SIG-M5 (cell line): ENCODE results near the gene CKS1B.

Source experiments
- DNase-seq: peaks from one replicate; lab custom pipeline; 2025; lab: John Stamatoyannopoulos, UW

CKS1B gene

DNA sequence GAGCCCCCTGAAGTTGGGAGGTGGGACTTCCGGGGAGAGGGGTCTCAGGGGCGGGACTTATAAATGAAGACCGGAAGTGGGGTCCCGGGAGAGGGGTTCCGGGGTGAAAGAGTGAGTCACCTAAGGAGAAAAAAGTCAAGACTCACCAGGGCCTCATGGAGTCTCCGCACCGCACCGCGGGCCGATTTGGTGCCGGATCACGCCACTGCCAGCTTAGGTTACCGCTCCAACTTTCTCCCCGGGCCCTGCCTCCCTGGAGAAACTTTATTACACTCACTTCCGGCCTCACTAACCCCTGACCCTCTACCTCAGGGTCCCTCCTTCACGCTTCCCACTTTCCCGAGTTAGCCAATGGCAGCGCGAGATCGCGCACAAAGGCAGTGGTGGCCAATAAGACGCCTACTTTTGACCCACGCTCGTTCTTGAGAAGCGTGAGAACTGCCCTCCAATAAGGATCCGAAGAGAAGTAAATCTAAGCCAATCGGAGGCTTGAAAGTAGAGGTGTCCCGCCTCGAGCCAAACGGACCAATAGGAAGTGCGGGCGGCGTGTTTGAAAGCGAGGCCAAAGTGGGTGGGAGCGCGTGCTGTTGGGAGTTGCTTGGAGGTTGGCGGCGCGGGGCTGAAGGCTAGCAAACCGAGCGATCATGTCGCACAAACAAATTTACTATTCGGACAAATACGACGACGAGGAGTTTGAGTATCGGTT, at the start of gene CKS1B:
Gene CKS1B, plus strand, starts transcription at position 580 of the 706 bp plus-strand sequence. Its CDS starts 65 bp downstream, at position 645.
- DNase-seq, result peak; percentile 100

DNA sequence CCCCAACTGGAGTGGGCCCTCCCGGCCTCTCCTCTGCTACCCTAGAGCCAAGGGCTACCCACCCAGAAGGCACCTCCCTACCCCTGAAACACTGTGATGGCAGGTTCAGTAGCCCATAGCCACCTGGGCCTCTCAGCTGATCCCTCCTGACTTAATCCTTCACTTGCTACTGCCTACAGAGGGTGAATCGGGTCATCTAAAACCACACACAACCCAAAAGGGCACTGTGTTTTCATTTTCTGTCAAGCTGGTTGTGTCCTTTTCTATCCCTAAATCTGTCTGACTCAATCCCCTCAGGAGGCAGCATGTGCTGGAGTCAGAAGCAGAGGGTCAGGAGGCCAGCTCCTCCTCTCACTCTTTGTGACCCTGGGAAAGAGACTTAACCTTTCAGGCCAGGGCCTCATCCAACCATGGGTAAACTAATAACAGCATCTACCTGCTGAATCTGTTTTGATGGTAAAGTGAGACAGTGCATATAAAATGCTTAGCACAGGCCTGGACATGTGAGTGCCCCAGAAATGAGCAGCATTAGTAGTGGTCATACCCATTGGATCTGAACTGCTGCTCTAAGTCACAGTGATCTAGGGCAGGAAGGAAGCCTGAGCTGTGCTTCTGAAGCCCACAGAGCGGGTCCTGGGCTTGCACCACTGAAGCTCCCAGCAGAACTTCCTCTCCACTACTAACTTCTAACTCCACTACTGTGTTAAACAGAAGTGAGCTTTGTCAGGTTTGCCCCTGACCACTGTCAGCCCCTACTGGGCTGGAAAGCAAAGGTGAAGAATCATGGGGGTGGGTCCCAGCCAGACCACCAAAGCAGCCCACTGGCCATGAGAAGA, 48.9 kb upstream of the CKS1B start:
- no peak for DNase-seq

DNA sequence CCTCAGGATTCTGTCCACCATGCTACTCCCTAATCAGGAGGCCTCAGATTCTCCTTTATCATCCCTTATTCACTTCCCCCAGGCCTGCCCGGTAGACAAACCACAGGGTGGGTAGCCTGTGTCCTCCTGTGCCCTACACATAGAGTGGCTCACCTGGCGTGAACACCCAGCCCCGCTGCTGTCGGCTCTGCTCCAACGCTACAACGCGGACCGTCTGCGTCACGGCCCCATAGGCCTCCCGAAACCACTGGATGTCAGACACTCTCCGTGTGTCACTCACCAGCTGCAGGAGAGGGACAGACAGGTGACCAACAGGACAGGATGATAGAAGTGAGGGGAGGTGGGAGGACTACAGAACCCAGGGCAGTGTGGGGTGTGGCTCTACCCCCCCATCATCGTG, 48.3 kb upstream of the CKS1B start:
- DNase-seq, result no peak

DNA sequence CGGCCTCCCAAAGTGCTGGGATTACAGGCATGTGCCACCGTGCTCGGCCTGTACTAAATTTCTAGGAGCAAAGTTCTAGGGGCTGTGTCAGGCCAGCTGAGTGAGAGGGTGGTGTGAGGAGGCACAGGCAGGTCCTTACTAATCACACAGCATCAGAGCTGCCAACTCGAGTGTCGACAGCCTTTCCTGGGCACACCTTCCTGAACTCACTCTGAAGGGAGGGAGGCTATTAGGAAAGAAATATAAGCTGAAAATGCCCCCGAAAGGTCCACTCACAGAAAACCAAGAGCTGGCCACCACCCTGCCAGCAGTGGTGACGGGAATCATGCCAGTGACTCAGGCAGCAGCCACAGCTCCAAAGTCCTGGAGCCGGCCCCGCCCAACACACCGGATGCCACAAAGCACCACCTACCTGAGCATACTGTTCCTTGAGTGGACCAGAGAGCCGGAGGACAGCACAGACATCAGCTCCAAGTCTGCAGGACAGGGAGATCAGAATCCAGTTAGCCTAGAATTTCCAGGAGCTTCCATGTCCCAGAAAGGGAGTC, 42.5 kb upstream of the CKS1B start:
- no peak for DNase-seq

DNA sequence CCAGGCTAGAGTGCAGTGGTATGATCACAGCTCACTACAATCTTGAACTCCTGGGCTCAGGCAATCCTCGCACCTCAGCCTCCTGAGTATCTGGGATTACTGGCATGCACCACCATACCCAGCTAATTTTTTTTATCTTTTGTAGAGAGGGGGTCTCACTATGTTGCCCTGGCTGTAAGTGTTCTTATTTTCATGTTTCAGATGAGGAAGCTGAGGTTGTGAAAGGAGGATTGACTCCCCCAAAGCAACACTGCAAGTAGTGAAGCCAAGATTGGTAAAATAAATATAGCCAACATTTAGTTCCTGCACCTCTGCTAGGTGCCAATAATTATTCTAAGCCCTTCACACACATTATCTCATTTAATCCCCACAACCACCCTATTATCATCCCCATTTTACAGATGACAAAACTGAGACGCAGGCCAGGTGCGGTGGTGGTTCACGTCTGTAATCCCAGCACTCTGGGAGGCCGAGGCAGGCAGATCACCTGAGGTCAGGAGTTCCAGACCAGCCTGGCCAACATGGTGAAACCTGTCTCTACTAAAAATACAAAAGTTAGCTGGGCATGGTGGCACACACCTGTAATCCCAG, 40.0 kb upstream of the CKS1B start:
- no peak for DNase-seq

DNA sequence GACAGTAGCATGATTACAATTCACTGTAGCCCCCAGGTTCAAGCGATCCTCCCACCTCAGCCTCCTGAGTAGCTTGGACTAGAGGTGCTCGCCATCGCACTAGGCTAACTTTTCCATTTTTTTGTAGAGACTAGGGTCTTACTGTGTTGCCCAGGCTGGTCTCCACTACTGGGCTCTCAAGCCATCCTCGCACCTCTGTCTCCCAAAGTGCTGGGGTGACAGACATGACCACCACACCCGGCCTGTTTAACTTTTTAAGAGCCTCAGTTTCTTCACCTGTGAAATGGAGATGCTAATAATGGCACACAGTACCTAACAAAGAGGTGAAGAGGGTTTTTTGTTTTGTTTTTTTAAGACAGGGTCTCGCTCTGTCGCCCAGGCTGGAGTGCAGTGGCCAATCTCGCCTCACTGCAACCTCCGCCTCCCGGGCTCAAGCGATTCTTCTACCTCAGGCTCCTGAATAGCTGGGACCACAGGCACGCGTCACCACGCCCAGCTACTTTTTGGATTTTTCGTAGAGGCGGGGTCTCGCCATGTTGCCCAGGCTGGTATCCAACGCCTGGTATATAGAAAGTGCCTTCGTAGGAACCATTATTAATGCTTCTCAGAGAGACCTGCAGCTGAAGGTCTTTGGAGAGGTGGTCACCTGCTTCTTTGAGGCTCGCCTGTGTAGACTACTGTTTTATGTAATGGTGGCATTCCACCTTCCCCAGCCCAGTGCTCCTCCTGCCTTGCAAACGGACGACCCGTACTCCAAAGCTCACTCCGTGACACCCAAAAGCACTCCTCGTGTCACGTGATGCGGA, 38.5 kb upstream of the CKS1B start:
- no peak for DNase-seq

DNA sequence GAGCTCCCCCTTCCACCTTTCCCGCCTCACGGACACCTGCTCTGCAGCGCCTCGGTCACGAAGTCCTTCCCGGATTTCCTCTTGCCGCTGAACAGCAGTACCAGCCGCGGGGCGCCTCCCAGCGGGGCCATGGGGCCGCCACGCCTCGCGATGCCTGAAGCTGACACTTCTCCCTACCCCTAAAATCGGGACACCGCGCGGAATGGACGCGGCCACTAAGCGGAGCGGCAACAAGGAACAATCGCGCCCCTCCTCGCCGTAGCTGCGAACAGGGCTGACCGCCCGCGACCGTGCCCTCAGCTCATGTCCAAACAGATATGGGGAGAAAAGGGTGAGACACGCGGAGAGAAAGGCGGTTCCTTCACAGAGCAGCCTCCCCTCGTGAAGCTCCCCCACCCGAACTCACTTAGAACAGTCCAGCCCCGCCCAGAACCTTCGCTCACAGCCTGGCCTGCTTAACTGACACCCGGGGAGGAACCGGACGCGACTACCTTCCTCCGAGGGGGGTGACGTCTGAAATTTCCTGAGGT, 37.9 kb upstream of the CKS1B start, which contains the start of gene PMVK:
Gene PMVK, minus strand, starts transcription at position 165 of the 530 bp plus-strand sequence. Its CDS starts 34 bp downstream, at position 131.
- DNase-seq, result peak; percentile 83

DNA sequence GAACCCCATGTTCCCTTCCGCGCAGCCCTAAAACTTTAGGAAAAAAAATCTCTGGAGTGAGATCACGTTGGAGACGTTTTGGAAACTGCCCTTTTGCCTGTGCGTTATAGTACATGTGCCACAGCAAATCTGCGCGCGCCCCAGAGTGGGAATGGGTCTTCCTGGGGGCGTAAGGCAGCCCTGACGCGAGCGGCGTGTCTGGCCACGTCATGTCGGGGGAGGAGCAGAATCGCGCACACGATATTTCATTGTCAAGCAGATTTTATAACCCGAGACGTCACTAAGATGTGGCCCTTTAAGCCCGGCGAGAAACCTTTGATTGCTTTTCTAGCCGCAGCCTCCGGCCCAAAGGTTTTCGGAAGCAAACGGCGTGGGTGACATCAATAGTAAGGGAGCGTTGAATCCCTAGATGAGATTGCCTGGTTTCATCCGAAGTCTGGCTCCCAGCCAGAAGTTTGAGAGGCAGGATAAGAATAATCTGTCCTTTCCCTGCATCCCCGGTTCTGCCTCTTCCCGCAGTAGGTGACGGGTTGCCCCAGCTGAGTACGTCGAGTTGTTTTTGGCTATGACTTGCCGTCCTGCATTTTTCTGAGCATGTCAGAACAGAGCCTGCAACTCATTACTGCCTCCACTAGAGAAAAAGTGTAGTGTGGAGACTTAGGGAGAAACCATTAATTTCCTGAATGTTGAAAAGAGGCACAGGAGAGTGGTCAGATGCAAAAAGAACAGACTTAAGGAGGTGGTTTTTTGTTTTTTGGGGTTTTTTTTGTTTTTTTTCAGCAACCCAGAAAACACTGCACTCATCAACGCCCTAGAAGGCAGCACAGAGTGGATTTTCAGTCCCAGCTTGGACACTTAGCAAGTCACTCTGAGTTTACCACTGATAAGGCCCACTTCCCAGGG, 37.1 kb upstream of the CKS1B start:
- DNase-seq, result peak; percentile 68

DNA sequence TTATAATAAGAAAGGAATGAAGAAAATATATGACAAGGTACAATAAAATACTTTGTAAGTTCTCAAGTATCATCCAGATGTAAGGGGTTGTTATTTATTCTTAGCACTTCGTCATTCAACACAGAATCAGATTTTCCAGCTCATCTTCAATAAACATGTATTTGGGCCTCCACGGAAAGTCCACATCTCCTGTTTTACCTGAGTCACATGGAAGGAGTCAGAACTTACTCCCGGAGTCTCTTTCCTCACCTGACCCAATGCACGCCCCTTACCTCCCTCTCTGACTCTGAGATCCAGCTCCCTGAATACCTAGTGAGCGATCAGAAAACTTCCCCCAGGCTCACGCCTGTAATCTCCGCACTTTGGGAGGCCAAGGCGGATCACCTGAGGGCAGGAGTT, 36.5 kb upstream of the CKS1B start:
- no peak for DNase-seq

DNA sequence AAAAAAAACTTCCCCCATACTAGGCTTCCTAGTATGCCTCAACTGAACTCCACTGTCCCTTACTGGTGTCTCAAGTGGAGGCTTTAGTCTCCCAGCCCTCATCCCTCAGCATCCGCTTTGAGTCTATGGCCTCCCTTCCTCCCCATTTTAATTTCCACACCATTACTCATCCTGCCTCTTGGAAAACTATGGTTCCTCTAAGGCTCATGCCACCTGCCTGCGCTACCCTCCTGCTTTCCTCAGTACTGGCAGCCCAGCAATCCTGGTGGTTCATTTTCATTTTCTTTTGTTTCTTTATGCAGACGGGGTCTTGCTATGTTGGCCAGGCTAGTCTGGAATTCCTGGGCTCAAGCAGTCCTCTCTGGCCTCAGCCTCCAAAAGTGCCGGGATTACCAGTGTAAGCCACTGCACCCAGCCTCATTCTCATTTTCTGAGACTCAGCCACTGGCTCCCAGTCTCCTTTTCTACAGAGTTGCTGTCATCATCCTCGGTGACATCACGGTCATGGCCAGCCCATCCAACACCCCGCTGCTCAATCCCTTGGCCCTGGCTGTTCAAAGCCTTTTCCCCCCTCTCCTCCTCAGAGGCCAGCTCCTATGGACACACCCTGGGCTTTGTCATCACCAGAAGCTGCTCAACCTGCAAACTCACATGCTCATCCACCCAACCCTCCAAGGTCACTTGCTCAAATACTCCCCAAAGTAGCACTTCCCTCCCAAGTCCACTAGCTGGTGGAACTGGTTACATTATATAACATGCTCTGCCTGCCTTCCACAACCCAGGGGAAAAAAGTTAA, 35.7 kb upstream of the CKS1B start:
- DNase-seq, result no peak

DNA sequence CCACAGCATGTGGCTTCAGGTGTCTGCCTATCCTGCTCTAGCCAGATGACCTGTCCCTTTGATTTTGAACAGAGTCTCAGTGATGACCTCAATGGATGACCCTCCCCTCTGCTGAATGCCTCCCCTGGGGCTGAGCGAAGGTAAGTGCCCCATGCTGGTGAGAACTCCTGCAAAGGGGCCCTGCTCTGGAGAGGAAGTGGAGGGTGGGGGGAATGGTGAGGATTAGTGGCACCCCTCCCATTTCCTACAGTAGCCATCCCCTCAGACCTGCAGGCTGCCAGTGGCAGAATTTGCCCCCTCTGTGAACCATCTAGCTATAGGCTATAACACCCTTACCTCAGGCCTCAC, 34.3 kb upstream of the CKS1B start:
- DNase-seq, result no peak

DNA sequence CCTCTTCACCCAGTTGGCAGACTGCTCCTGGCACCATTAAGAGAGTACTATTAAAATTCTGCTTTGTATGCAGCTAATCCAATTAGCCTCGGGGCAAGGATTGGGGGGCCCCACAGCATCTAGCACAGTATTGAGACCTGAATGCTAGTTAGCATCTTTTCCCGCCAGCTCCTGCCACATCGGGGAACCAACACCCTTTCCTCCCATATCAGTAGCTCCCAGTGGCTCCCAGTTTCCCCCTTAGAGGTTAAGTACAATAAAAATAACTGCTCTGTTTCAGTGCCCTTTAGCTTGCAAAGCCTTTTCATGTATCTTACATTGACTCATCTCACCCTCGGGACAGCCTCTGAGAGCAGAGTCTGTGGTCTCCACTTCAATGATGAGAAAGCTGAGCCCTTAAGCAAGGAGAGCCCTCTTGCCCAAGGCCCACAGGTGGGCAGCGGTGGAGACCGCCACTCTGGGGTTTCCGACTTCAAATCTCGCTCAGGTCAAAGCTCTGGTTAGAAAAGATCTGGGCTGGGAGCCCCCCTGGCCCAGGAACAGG, 33.8 kb upstream of the CKS1B start:
- DNase-seq, result no peak

DNA sequence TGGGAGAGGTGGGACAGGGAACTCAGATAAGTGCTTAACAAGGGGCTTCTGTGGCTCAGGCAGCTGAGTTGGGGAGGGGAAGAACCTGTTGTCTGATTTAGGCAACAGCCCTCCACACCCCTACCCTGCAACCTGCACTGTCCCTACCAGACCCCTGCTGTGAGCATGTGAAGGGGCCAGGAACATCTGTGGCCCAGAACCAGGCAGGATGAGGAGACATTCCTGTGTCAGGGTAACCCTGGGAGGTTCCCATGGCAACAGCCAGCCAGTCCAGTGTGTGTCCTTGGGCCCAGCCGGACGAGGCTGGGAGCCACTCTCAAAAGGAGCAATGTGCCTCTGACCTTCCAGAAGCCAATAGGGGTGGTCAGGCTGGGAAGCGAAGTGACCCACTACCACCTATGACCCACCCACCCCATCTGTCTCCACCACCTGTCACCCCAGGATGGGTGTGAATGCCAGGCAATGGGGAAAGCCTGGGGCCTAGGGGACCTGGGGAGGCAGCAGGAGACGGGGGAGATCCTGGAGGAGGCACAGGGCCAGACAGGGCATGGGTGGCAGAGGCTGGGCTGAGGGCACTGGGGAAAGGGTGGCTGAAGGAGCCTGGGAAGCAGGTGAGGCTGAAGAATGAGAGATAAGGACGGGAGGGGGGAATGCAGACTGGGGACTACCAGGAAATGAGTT, 33.0 kb upstream of the CKS1B start:
- no peak for DNase-seq

DNA sequence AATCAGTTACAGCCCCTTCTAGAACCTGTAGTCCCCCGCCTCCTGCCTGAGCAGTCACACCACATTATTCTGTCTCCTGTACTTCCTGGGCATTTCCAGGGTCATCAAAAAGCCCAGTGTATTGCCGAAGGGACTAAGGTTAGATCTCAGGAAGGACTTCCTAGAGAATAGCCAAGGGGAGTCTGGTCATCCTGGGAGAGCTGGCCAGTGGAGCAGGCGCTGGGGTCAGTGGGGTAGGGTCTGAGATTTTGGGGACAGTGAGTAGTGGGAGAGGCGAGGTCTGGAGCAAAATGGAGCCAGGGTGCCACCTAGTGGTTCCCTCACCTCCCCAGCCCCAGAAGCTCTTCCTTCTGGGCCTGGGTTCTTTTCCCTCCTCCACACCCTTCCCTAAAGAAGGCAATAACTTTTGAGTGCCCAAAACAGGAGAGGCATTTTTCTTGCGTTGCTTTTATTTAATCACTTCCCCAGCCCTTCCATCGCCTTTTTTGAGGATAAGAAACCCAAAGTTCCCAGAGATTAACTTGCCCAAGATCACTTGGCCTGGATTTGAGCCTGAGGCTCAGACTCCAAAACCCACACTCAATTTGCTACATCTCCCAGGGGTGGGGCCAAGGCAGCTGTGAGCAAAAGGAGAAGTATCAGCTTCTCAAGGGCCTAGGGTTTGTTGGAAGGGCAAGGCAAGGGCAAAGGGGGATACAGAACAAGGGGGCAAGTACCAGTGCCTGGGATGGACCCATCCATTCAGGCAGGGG, 30.7 kb upstream of the CKS1B start:
- no peak for DNase-seq

DNA sequence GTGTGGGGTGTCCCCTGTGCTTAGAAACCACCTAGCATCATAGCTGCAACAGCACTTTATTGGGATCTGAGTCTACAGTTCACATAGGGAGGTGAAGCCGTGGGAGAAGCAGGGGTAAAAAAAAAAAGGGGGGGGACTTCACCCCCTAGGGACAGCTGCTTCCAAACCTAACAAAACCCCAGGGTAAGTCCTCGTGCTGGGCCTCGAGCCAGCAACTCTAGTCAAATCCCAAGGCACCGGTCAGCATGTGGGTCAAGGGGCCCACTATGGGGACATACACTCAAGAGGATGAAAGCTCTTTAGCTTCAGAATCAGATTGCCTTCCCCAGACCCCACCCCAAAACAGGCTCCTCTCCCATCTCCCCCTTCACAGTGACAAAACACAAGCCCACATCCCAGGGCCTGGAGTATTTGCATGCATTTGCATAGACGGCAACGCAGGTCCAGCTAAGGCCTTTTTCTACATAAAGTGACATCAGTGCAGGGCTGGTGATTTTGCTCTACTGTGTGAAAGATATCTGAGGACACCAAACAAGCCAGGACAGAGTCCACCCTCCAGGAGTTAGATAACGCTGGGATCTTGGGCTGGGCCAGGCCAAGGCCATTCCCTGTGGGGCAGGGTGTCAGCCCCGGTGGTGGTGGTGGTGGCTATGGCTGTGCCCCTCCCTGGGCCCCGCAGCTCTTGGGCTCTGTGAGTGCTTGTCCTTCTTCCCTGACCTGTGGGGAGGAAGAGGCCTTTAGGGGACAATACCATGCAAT, 29.9 kb upstream of the CKS1B start:
- no peak for DNase-seq

DNA sequence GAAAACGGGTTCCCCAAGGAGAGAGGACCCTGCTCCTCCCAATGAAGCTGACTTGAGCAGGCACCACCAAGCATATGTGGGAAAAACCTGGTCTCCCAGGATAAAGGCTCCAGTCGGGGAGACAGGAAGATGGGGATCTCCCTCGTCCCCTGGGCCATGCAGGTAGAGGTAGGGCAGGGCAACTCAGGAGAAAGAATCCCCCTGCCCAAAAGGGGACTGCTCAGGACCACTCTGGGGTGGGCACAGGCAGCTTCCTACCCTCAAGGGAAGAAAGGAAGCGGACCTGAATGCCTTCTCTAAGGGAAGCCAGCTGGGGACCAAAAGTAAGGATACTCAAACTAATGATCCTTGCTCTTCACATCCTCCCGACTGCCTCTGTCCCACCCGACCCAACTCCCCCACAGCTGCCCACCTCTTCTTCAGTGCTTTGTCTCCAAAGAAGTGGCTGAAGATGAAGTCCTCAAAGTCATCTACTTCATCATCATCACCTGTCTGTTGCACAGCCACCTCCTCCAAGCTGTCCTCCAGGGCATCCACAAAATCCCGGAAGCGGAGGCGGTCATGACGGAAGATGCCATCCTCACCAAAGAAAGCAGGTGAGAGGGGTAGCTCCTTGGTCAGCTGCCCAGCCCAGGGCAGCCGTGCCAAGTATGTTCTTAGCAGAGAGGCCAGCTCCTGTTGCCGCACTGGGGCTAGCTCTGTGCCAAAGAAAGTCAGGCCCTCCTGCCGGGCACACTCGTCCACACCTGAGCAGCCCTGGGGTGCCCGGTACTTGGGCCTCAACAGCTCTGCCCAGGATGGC, 29.1 kb upstream of the CKS1B start:
- no peak for DNase-seq
